Measurements from ENCODE around the gene FAM110C. TPM values are rescaled to one million over a fixed set of nuclear protein-coding genes. Genes with fewer than 3 reads are reported as not detected.
"Not testable (repeated sequence)": the region's sequence is repeated elsewhere in the genome, so short reads cannot be mapped to it uniquely, and the experiment has no call there.

The FAM110C gene
- total RNA-seq, 1 donor from 2014 or later = not detected

- no peaks in the 10 kb centered on the region for H3K36me3 Mint-ChIP-seq (ENCODE audit: unreplicated experiment)
- no peak for DNase-seq
- H3K27ac Mint-ChIP-seq (ENCODE audit: unreplicated experiment) = no peak overlapping the region
- no peak for TF ChIP-seq CTCF (IDR thresholded peaks at IDR 0.05; ENCODE audit: partially characterized antibody, unreplicated experiment)
- peaks cover under 1% of the 10 kb centered on the region for H3K4me1 Mint-ChIP-seq (ENCODE audit: low read depth, unreplicated experiment)
- peaks cover 2% of the 10 kb centered on the region for H3K9me3 Mint-ChIP-seq (ENCODE audit: unreplicated experiment)
- H3K27me3 Mint-ChIP-seq (ENCODE audit: unreplicated experiment) = no peaks in the 10 kb centered on the region
- H3K4me3 Mint-ChIP-seq (ENCODE audit: unreplicated experiment) = no peak overlapping the region
Measured at GRCh38 chr2:26891-27290, 19.4 kb downstream of the FAM110C start.

GRCh38 chr2:25543-25942 lies 20.8 kb downstream of the FAM110C start:
- peaks cover 9% of the 10 kb centered on the region for H3K4me1 Mint-ChIP-seq (ENCODE audit: low read depth, unreplicated experiment)
- DNase-seq = no peak
- no peak overlapping the region for H3K27ac Mint-ChIP-seq (ENCODE audit: unreplicated experiment)
- H3K36me3 Mint-ChIP-seq (ENCODE audit: unreplicated experiment) = no peaks in the 10 kb centered on the region
- no peak overlapping the region for H3K4me3 Mint-ChIP-seq (ENCODE audit: unreplicated experiment)
- H3K27me3 Mint-ChIP-seq (ENCODE audit: unreplicated experiment) = no peaks in the 10 kb centered on the region
- no peak for TF ChIP-seq CTCF (IDR thresholded peaks at IDR 0.05; ENCODE audit: partially characterized antibody, unreplicated experiment)
- peaks cover 2% of the 10 kb centered on the region for H3K9me3 Mint-ChIP-seq (ENCODE audit: unreplicated experiment)

- H3K27me3 Mint-ChIP-seq (ENCODE audit: unreplicated experiment); H3K36me3 Mint-ChIP-seq (ENCODE audit: unreplicated experiment); H3K9me3 Mint-ChIP-seq (ENCODE audit: unreplicated experiment); DNase-seq; H3K4me3 Mint-ChIP-seq (ENCODE audit: unreplicated experiment); H3K27ac Mint-ChIP-seq (ENCODE audit: unreplicated experiment): not testable (repeated sequence)
- peaks cover 14% of the 10 kb centered on the region for H3K4me1 Mint-ChIP-seq (ENCODE audit: low read depth, unreplicated experiment)
Measured at GRCh38 chr2:24591-24990, 21.7 kb downstream of the FAM110C start.

GRCh38 chr2:24107-24506 lies 22.2 kb downstream of the FAM110C start:
- no peak for TF ChIP-seq CTCF (IDR thresholded peaks at IDR 0.05; ENCODE audit: partially characterized antibody, unreplicated experiment)
- Mint-ChIP-seq H3K36me3 (ENCODE audit: unreplicated experiment) (no peaks in the 10 kb centered on the region), H3K4me1 (ENCODE audit: low read depth, unreplicated experiment) (peaks cover 14% of the 10 kb centered on the region), H3K4me3 (ENCODE audit: unreplicated experiment) (no peak overlapping the region), H3K9me3 (ENCODE audit: unreplicated experiment) (peaks cover 1% of the 10 kb centered on the region), H3K27ac (ENCODE audit: unreplicated experiment) (no peak overlapping the region), H3K27me3 (ENCODE audit: unreplicated experiment) (no peaks in the 10 kb centered on the region)
- DNase-seq = no peak

- Mint-ChIP-seq H3K27ac (ENCODE audit: unreplicated experiment) (no peak overlapping the region), H3K4me1 (ENCODE audit: low read depth, unreplicated experiment) (peaks cover 14% of the 10 kb centered on the region), H3K4me3 (ENCODE audit: unreplicated experiment) (no peak overlapping the region), H3K27me3 (ENCODE audit: unreplicated experiment) (no peaks in the 10 kb centered on the region), H3K9me3 (ENCODE audit: unreplicated experiment) (no peaks in the 10 kb centered on the region), H3K36me3 (ENCODE audit: unreplicated experiment) (no peaks in the 10 kb centered on the region)
- no peak for DNase-seq
- no peak for TF ChIP-seq CTCF (IDR thresholded peaks at IDR 0.05; ENCODE audit: partially characterized antibody, unreplicated experiment)
Measured at GRCh38 chr2:23283-23682, 23.0 kb downstream of the FAM110C start.

- peaks cover 14% of the 10 kb centered on the region for H3K4me1 Mint-ChIP-seq (ENCODE audit: low read depth, unreplicated experiment)
- H3K36me3 Mint-ChIP-seq (ENCODE audit: unreplicated experiment); H3K4me3 Mint-ChIP-seq (ENCODE audit: unreplicated experiment); H3K27me3 Mint-ChIP-seq (ENCODE audit: unreplicated experiment); H3K9me3 Mint-ChIP-seq (ENCODE audit: unreplicated experiment); DNase-seq; H3K27ac Mint-ChIP-seq (ENCODE audit: unreplicated experiment): not testable (repeated sequence)
Measured at GRCh38 chr2:22244-22643, 24.1 kb downstream of the FAM110C start.

GRCh38 chr2:20259-20658 lies 26.0 kb downstream of the FAM110C start:
- not testable (repeated sequence) for H3K9me3 Mint-ChIP-seq (ENCODE audit: unreplicated experiment); H3K27me3 Mint-ChIP-seq (ENCODE audit: unreplicated experiment); DNase-seq; H3K4me3 Mint-ChIP-seq (ENCODE audit: unreplicated experiment); H3K36me3 Mint-ChIP-seq (ENCODE audit: unreplicated experiment)
- peak overlapping the region; percentile 12 for H3K27ac Mint-ChIP-seq (ENCODE audit: unreplicated experiment)
- H3K4me1 Mint-ChIP-seq (ENCODE audit: low read depth, unreplicated experiment) = peaks cover 14% of the 10 kb centered on the region

Measured in glutamatergic neuron (in vitro differentiated cells).